Measurements from ENCODE around the gene TAT.

The TAT gene

GRCh38 chr16:71572497-71573116 is 4.3 kb downstream of the TAT start:
- Histone ChIP-seq H3K4me2 (ENCODE audit: low read length) (no peak overlapping the region), H2AFZ (no peak overlapping the region), H3K4me3 (ENCODE audit: low read depth, low read length) (no peak overlapping the region), H3K27me3 (ENCODE audit: control insufficient read depth, insufficient read depth, low read length) (no peaks in the 10 kb centered on the region), H3K9me3 (ENCODE audit: control insufficient read depth, low read length) (no peaks in the 10 kb centered on the region), H3K27ac (no peak overlapping the region), H3K4me1 (no peaks in the 10 kb centered on the region), H3K79me2 (no peaks in the 10 kb centered on the region), H3K9ac (no peak overlapping the region), H3K36me3 (ENCODE audit: control insufficient read depth, insufficient read depth, low read length) (no peaks in the 10 kb centered on the region)
- TF ChIP-seq, protein P1, sequence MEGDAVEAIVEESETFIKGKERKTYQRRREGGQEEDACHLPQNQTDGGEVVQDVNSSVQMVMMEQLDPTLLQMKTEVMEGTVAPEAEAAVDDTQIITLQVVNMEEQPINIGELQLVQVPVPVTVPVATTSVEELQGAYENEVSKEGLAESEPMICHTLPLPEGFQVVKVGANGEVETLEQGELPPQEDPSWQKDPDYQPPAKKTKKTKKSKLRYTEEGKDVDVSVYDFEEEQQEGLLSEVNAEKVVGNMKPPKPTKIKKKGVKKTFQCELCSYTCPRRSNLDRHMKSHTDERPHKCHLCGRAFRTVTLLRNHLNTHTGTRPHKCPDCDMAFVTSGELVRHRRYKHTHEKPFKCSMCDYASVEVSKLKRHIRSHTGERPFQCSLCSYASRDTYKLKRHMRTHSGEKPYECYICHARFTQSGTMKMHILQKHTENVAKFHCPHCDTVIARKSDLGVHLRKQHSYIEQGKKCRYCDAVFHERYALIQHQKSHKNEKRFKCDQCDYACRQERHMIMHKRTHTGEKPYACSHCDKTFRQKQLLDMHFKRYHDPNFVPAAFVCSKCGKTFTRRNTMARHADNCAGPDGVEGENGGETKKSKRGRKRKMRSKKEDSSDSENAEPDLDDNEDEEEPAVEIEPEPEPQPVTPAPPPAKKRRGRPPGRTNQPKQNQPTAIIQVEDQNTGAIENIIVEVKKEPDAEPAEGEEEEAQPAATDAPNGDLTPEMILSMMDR (IDR thresholded peaks at IDR 0.05): no peak

- no peak overlapping the region for H3K4me3 ChIP-seq (ENCODE audit: low read depth, low read length)
- no peaks in the 10 kb centered on the region for H3K36me3 ChIP-seq (ENCODE audit: control insufficient read depth, insufficient read depth, low read length)
- H3K79me2 ChIP-seq: no peaks in the 10 kb centered on the region
- no peaks in the 10 kb centered on the region for H3K4me1 ChIP-seq
- no peak overlapping the region for H3K4me2 ChIP-seq (ENCODE audit: low read length)
- no peak overlapping the region for H3K27ac ChIP-seq
- no peaks in the 10 kb centered on the region for H3K9me3 ChIP-seq (ENCODE audit: control insufficient read depth, low read length)
- TF ChIP-seq, protein P1 (IDR thresholded peaks at IDR 0.05): no peak
- no peaks in the 10 kb centered on the region for H3K27me3 ChIP-seq (ENCODE audit: control insufficient read depth, insufficient read depth, low read length)
- H2AFZ ChIP-seq: no peak overlapping the region
- no peak overlapping the region for H3K9ac ChIP-seq
These were observed 6.7 kb downstream of the TAT start for GRCh38 chr16:71570144-71570543.

GRCh38 chr16:71569621-71570020 is 7.3 kb downstream of the TAT start:
- no peaks in the 10 kb centered on the region for H3K9me3 ChIP-seq (ENCODE audit: control insufficient read depth, low read length)
- no peak overlapping the region for H2AFZ ChIP-seq
- no peaks in the 10 kb centered on the region for H3K36me3 ChIP-seq (ENCODE audit: control insufficient read depth, insufficient read depth, low read length)
- no peak overlapping the region for H3K9ac ChIP-seq
- TF ChIP-seq, protein P1 (IDR thresholded peaks at IDR 0.05): no peak
- no peaks in the 10 kb centered on the region for H3K27me3 ChIP-seq (ENCODE audit: control insufficient read depth, insufficient read depth, low read length)
- H3K79me2 ChIP-seq: no peaks in the 10 kb centered on the region
- H3K4me2 ChIP-seq (ENCODE audit: low read length): no peak overlapping the region
- H3K27ac ChIP-seq: no peak overlapping the region
- no peak overlapping the region for H3K4me3 ChIP-seq (ENCODE audit: low read depth, low read length)
- no peaks in the 10 kb centered on the region for H3K4me1 ChIP-seq

GRCh38 chr16:71568551-71568950 is 8.3 kb downstream of the TAT start:
- Histone ChIP-seq H3K27me3 (ENCODE audit: control insufficient read depth, insufficient read depth, low read length) (no peaks in the 10 kb centered on the region), H3K9me3 (ENCODE audit: control insufficient read depth, low read length) (no peaks in the 10 kb centered on the region), H3K4me2 (ENCODE audit: low read length) (no peak overlapping the region), H2AFZ (no peak overlapping the region), H3K9ac (no peak overlapping the region), H3K36me3 (ENCODE audit: control insufficient read depth, insufficient read depth, low read length) (no peaks in the 10 kb centered on the region), H3K79me2 (no peaks in the 10 kb centered on the region), H3K4me3 (ENCODE audit: low read depth, low read length) (no peak overlapping the region), H3K4me1 (no peaks in the 10 kb centered on the region), H3K27ac (no peak overlapping the region)
- TF ChIP-seq, protein P1 (IDR thresholded peaks at IDR 0.05): no peak

DNA sequence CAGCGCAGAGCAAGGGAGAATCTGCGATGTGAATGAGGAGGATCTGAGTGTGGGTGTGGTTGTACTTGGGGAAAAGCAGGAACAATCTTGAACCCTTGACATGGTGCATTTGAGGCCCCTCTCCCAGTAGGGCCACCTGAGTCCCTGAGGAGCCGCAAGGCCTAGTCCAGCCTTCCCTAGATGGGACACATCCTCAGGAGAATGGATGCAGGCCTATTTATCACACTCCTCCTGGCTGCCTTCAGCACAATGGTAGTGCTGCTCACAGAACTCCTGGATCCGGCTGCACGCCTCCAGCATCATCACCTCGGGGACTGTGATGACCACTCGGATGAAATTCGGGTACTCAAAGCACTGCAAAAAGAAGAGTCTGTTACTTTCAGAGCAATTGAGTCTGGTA is 9.0 kb downstream of the TAT start:
- Histone ChIP-seq H3K9me3 (ENCODE audit: control insufficient read depth, low read length) (no peaks in the 10 kb centered on the region), H3K27ac (no peak overlapping the region), H3K79me2 (no peaks in the 10 kb centered on the region), H3K4me2 (ENCODE audit: low read length) (no peak overlapping the region), H3K9ac (no peak overlapping the region), H3K4me3 (ENCODE audit: low read depth, low read length) (no peak overlapping the region), H3K27me3 (ENCODE audit: control insufficient read depth, insufficient read depth, low read length) (no peaks in the 10 kb centered on the region), H3K36me3 (ENCODE audit: control insufficient read depth, insufficient read depth, low read length) (no peaks in the 10 kb centered on the region), H3K4me1 (no peaks in the 10 kb centered on the region), H2AFZ (no peak overlapping the region)
- TF ChIP-seq, protein P1 (IDR thresholded peaks at IDR 0.05): no peak

All from parathyroid adenoma (tissue), 2 donors.